ENCODE results near the gene EEFSEC.

GRCh38 chr3:128436214-128436613 is 282.9 kb downstream of the EEFSEC start:
- TF ChIP-seq CTCF (IDR thresholded peaks at IDR 0.05) (no peak), POLR2A (IDR thresholded peaks at IDR 0.05) (no peak)
